HCT116 (cell line): Measurements from ENCODE around the gene ESRRA. TPM values are rescaled to one million over a fixed set of nuclear protein-coding genes. Genes with fewer than 3 reads are reported as not detected.

ENCODE experiments used
- ATAC-seq: fragments of 200-7000 bp; cut with Tn5 transposase; 2 replicates; pipeline ENCODE4 v1.9.1; 2020; ENCODE audit warnings: mild to moderate bottlenecking, moderate library complexity
- BruUV-seq: library from RNA; stranded (reverse); fragments of 400-500 nt; replicated peaks from 2 replicates; lab custom pipeline; 2021; lab: Mats Ljungman, UMichigan
- CTCF ChIA-PET: fragments of 300-600 bp; sonication (Branson Sonifier 250); formaldehyde crosslinking; loops from one replicate; lab custom pipeline; 2021; ENCODE audit warnings: antibody characterized with exemption; lab: Charles Lee
- POLR2A ChIA-PET: fragments of 300-600, 350-600 bp; sonication (Branson Sonifier 250); formaldehyde crosslinking; loops from one replicate; lab custom pipeline; 2021; ENCODE audit warnings: antibody characterized with exemption; lab: Charles Lee
- RAD21 ChIA-PET, 2 experiments: fragments of 300-600 bp; sonication (Branson Sonifier 250); formaldehyde crosslinking; loops; one replicate each; lab custom pipeline; 2023; ENCODE audit warnings: low total read pairs in 2 of 2; ENCODE audit not compliant: uncharacterized antibody in 2 of 2, unreplicated experiment in 2 of 2, low non-redundant PET in 1 of 2; lab: Charles Lee
- DNase-seq: peaks from one replicate; pipeline ENCODE4 v3.0.0-alpha.2; 2010; ENCODE audit warnings: low read depth, low spot score
- H2AFZ ChIP-seq: fragments of 200-600 bp; shearing (Covaris generic), sonication (generic); 2 replicates; pipeline ENCODE4 v1.6.1; 2017; ENCODE audit warnings: low read depth, mixed run types, mixed read lengths, antibody characterized with exemption, low read length; ENCODE audit not compliant: poor library complexity, severe bottlenecking
- H3K27ac ChIP-seq: 2 replicates; pipeline ENCODE4 v1.5.1; 2012; ENCODE audit warnings: low read depth, low read length
- H3K27me3 ChIP-seq: fragments of 200-600 bp; sonication (generic); 2 replicates; pipeline ENCODE4 v1.6.1; 2016; ENCODE audit warnings: mixed run types, low read length, mixed read lengths; ENCODE audit not compliant: insufficient read depth
- H3K36me3 ChIP-seq, 2 experiments: fragments of 200-500 bp in 1 of 2; fragments of 200-600 bp in 1 of 2; sonication (Bioruptor generic) in 1 of 2; sonication (generic) in 1 of 2; 2 replicates each; pipeline versions ENCODE4 v1.5.1 to v1.6.1; 2014 to 2016; ENCODE audit warnings: low read length in 2 of 2, inconsistent platforms in 1 of 2, mixed read lengths in 1 of 2, mixed run types in 1 of 2; ENCODE audit not compliant: insufficient read depth in 2 of 2, control insufficient read depth in 1 of 2
- H3K4me1 ChIP-seq, 2 experiments: fragments of 200-600 bp in 1 of 2; sonication (generic) in 1 of 2; 2 replicates each; pipeline versions ENCODE4 v1.5.1 to v1.6.1; 2012 to 2017; ENCODE audit warnings: low read length in 2 of 2, inconsistent platforms in 1 of 2, mild to moderate bottlenecking in 1 of 2, mixed read lengths in 1 of 2, mixed run types in 1 of 2, moderate library complexity in 1 of 2; ENCODE audit not compliant: insufficient read depth in 2 of 2, control insufficient read depth in 1 of 2
- H3K4me2 ChIP-seq: fragments of 200-600 bp; sonication (generic); 2 replicates; pipeline ENCODE4 v1.6.1; 2017; ENCODE audit warnings: mixed run types, low read length, mixed read lengths
- H3K4me3 ChIP-seq, 2 experiments: fragments of 200-600 bp in 1 of 2; sonication (generic) in 1 of 2; replicated peaks in 1 of 2; 2 replicates each; pipeline ENCODE4 v1.5.1; 2011 to 2016; ENCODE audit warnings: low read length in 2 of 2, control low read depth in 1 of 2, low read depth in 1 of 2, mild to moderate bottlenecking in 1 of 2, mixed read lengths in 1 of 2, mixed run types in 1 of 2
- H3K79me2 ChIP-seq: fragments of 200-600 bp; sonication (generic); 2 replicates; pipeline ENCODE4 v1.6.1; 2017; ENCODE audit warnings: mild to moderate bottlenecking, mixed run types, low read length, moderate library complexity, mixed read lengths; ENCODE audit not compliant: insufficient read depth
- H3K9ac ChIP-seq: fragments of 200-600 bp; sonication (generic); 2 replicates; pipeline ENCODE4 v1.6.1; 2016; ENCODE audit warnings: low read length, mixed read lengths
- H3K9me2 ChIP-seq: fragments of 200-600 bp; sonication (generic), shearing (Covaris generic); 2 replicates; pipeline ENCODE4 v1.6.1; 2017; ENCODE audit warnings: mixed run types, mild to moderate bottlenecking, moderate library complexity; ENCODE audit not compliant: insufficient read depth
- H3K9me3 ChIP-seq, 2 experiments: fragments of 200-500 bp in 1 of 2; fragments of 200-600 bp in 1 of 2; sonication (Bioruptor generic) in 1 of 2; sonication (generic) in 1 of 2; 2 replicates each; pipeline ENCODE4 v1.6.1; 2014 to 2017; ENCODE audit warnings: low read length in 2 of 2, mixed read lengths in 2 of 2, inconsistent platforms in 1 of 2, low read depth in 1 of 2, mild to moderate bottlenecking in 1 of 2, mixed run types in 1 of 2, moderate library complexity in 1 of 2; ENCODE audit not compliant: control insufficient read depth in 1 of 2, insufficient read depth in 1 of 2
- H4K20me1 ChIP-seq: fragments of 200-600 bp; sonication (generic), shearing (Covaris generic); 2 replicates; pipeline ENCODE4 v1.6.1; 2017; ENCODE audit warnings: mixed run types, mild to moderate bottlenecking, moderate library complexity; ENCODE audit not compliant: insufficient read depth
- CBX3 ChIP-seq: IDR thresholded peaks from 2 replicates; pipeline ENCODE4 v1.6.1; 2012; ENCODE audit warnings: low read depth
- CEBPB ChIP-seq: IDR thresholded peaks from 2 replicates; pipeline ENCODE4 v1.6.1; 2012; ENCODE audit warnings: low read depth
- CTCF ChIP-seq, 3 experiments: fragments of 200-600 bp in 1 of 3; sonication (generic) in 1 of 3; IDR thresholded peaks in 2 of 3; conservative IDR thresholded peaks in 1 of 3; 2 replicates each; pipeline ENCODE4 v1.5.1; 2012 to 2017; ENCODE audit warnings: low read depth in 2 of 3, low read length in 2 of 3, antibody characterized with exemption in 1 of 3, borderline replicate concordance in 1 of 3, control low read depth in 1 of 3, mild to moderate bottlenecking in 1 of 3, mixed read lengths in 1 of 3, mixed run types in 1 of 3, moderate library complexity in 1 of 3; ENCODE audit not compliant: insufficient read depth in 1 of 3
- EGR1 ChIP-seq: IDR thresholded peaks from 2 replicates; pipeline ENCODE4 v1.6.1; 2012; ENCODE audit warnings: low read depth
- EZH2 ChIP-seq: fragments of 200-600 bp; sonication (generic); IDR thresholded peaks from 2 replicates; pipeline ENCODE4 v1.6.1; 2017; ENCODE audit warnings: antibody characterized with exemption, mixed run types
- FOSL1 ChIP-seq: IDR thresholded peaks from 2 replicates; pipeline ENCODE4 v1.6.1; 2012; ENCODE audit warnings: low read depth
- JUND ChIP-seq: IDR thresholded peaks from 2 replicates; pipeline ENCODE4 v1.6.1; 2012
- MAX ChIP-seq: IDR thresholded peaks from 2 replicates; pipeline ENCODE4 v1.6.1; 2012
- SP1 ChIP-seq: IDR thresholded peaks from 2 replicates; pipeline ENCODE4 v1.6.1; 2012; ENCODE audit warnings: low read depth
- SRF ChIP-seq: IDR thresholded peaks from 2 replicates; pipeline ENCODE4 v1.6.1; 2012; ENCODE audit warnings: low read depth
- YY1 ChIP-seq: IDR thresholded peaks from 2 replicates; pipeline ENCODE4 v1.6.1; 2011; ENCODE audit warnings: low read length, low read depth, moderate library complexity, mild to moderate bottlenecking; ENCODE audit not compliant: insufficient replicate concordance; ENCODE audit errors: extremely low read depth
- intact Hi-C: fragments of 100-400 bp; cut with micrococcal nuclease; formaldehyde crosslinking; loops from 2 replicates; pipeline ENCODE4 v1.10.0; 2022
- total RNA-seq: library from RNA; stranded (reverse); gene quantifications from one replicate; pipeline ENCODE4 v1.2.1, GENCODE V29; 2021; ENCODE audit not compliant: unreplicated experiment
- TF ChIP-seq, protein P1 (sequence below): IDR thresholded peaks from 2 replicates; pipeline ENCODE4 v1.6.1; 2011; ENCODE audit warnings: mild to moderate bottlenecking, low read length, moderate library complexity; ENCODE audit not compliant: insufficient replicate concordance; ENCODE audit errors: extremely low read depth

ESRRA gene
- total RNA-seq, 1 experiment from 2014 or later, result 62.7 TPM

- CTCF ChIA-PET, result interaction anchor here (1.0 to 1.6 kb wide), 2 partner anchors 11 to 25 kb away, joined by 3 to 5 read pairs; partner anchors contain the start of genes PRDX5 and TRMT112
- RAD21 ChIA-PET, result no interaction called here
Measured at GRCh38 chr11:64306563-64306875, 1.2 kb downstream of the ESRRA start.

More at GRCh38 chr11:64306563-64306875, 1.2 kb downstream of the ESRRA start:
- BruUV-seq, result TSS peak; percentile 73
- intact Hi-C loops, result loop anchor here (5.0 kb wide), 1 partner anchor 36 kb away; the partner anchor contains the start of gene CCDC88B
- Histone ChIP-seq H2AFZ (no peak overlapping the region), H3K27ac (peak overlapping the region; percentile 96), H3K9me2 (no peaks in the 10 kb centered on the region), H3K4me2 (peak overlapping the region; percentile 98), H3K27me3 (no peaks in the 10 kb centered on the region), H3K9me3 (no peaks in the 10 kb centered on the region), H3K9ac (peak overlapping the region; percentile 92)
- ATAC-seq, result no peak
- no peak for DNase-seq
- TF ChIP-seq SP1 (no peak), EGR1 (no peak), MAX (no peak), YY1 (no peak), CTCF (IDR thresholded peaks at IDR 0.05 in 2 of 3, conservative IDR thresholded peaks at IDR 0.05 in 1 of 3; ENCODE audit: borderline replicate concordance in 1 of 3, insufficient read depth in 1 of 3, low read depth in 2 of 3, low read length in 2 of 3) (no peak), CBX3 (no peak), JUND (no peak), CEBPB (no peak), FOSL1 (no peak), EZH2 (no peak), SRF (no peak)
- TF ChIP-seq, protein P1, sequence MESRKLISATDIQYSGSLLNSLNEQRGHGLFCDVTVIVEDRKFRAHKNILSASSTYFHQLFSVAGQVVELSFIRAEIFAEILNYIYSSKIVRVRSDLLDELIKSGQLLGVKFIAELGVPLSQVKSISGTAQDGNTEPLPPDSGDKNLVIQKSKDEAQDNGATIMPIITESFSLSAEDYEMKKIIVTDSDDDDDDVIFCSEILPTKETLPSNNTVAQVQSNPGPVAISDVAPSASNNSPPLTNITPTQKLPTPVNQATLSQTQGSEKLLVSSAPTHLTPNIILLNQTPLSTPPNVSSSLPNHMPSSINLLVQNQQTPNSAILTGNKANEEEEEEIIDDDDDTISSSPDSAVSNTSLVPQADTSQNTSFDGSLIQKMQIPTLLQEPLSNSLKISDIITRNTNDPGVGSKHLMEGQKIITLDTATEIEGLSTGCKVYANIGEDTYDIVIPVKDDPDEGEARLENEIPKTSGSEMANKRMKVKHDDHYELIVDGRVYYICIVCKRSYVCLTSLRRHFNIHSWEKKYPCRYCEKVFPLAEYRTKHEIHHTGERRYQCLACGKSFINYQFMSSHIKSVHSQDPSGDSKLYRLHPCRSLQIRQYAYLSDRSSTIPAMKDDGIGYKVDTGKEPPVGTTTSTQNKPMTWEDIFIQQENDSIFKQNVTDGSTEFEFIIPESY, result no peak
- TF ChIP-seq, all 23 proteins: peak for 0
- POLR2A ChIA-PET, result interaction anchor here (0.7 to 5.5 kb wide), 3 partner anchors 11 to 66 kb away, joined by 3 to 30 read pairs (median 4); partner anchors contain the start of genes PRDX5 and TRMT112
- no peaks in the 10 kb centered on the region for H4K20me1 ChIP-seq
- H3K4me3 ChIP-seq, result peak overlapping the region; percentile 67 to 81
- peaks cover 37% of the 10 kb centered on the region for H3K79me2 ChIP-seq
- H3K4me1 ChIP-seq, result peaks cover 12 to 42% of the 10 kb centered on the region in 2 experiments; a peak in 3 of 4 replicates
- H3K36me3 ChIP-seq, result peaks cover 0 to 8% of the 10 kb centered on the region in 2 experiments; a peak in 1 of 4 replicates
